Fibroblast of peridontal ligament (primary cell): ENCODE measurements around the gene ZBTB6.

Source experiments
- DNase-seq: peaks from one replicate; pipeline ENCODE4 v3.0.0-alpha.2; 2010; ENCODE audit errors: extremely low read depth

Gene ZBTB6, protein sequence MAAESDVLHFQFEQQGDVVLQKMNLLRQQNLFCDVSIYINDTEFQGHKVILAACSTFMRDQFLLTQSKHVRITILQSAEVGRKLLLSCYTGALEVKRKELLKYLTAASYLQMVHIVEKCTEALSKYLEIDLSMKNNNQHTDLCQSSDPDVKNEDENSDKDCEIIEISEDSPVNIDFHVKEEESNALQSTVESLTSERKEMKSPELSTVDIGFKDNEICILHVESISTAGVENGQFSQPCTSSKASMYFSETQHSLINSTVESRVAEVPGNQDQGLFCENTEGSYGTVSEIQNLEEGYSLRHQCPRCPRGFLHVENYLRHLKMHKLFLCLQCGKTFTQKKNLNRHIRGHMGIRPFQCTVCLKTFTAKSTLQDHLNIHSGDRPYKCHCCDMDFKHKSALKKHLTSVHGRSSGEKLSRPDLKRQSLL

GRCh38 chr9:122912964-122913673 lies at the start of gene ZBTB6:
ZBTB6 (minus strand) TSS chr9:122913323; CDS start chr9:122912072, 1,251 bp downstream.
- DNase-seq, result peak; percentile 85

- no peak for DNase-seq
Observed at GRCh38 chr9:122961139-122961538, 48.0 kb upstream of the ZBTB6 start.

- DNase-seq, result no peak
Observed at GRCh38 chr9:122955961-122956360, 42.8 kb upstream of the ZBTB6 start.

- DNase-seq, result peak; percentile 50
Observed at GRCh38 chr9:122954253-122954691, 41.1 kb upstream of the ZBTB6 start.

DNA sequence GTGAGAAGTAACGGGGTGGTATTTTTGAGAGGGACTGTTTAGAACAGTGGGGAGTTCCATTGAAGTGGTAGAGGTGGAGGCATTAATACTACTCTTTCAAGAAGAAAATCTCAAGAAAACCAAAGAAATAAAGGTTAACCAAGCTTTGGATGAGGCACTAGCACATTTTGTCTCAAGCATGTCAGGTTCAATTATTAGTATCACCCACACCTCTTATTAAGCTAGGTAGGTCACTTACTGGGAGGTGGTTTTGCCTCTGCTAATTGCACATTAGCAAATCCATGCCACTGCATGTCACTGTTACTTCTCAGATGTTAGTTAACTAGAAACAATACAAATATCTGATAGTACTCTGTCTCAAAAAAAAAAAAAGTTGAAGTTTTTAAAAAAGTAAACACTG lies 37.9 kb upstream of the ZBTB6 start:
- DNase-seq, result no peak

DNA sequence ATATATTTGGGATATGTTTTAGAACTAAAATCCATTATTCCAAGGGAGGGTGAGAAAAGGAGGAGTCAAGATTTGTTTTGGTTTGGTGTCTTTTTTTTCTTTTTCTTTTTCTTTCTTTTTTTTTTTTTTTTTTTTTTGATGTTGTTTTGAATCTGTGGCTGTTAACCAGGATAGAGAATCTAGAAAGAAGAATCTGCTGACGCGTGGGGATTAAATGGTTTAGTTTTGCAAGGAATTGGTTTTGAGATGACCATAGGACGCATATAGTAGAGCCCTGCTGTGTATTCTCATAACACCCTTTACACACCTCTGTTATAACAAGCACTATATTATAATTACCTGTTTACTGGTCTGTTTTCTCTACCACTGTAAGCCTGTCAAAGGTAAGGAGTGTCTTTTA lies 37.1 kb upstream of the ZBTB6 start:
- DNase-seq, result no peak

- no peak for DNase-seq
Observed at GRCh38 chr9:122949696-122950095, 36.6 kb upstream of the ZBTB6 start.

GRCh38 chr9:122948313-122948712 lies 35.2 kb upstream of the ZBTB6 start:
- no peak for DNase-seq

DNA sequence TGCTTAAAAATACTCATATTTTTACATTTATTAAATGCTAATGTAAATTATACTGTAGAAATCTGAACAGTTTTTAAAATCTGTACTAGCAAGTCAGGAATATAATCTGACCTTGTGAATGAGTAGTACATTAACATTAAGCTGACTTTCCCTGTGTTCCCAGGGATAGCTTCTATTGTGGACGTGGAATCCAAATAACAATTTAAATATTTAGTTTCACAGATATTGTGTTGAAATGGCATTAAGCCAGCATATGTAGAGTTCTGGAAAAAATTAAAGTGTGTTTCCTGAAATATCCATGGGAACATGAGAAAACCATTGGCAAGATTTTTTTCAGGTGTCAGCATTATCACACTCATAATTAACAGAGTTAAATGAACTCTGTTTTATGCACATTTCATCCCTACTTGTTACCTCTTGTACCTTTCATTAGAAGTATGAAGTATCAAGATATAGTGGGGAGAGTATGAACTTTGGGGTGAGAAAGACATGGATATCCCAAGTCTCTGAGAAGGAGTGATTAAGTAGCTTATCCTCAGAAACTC lies 33.4 kb upstream of the ZBTB6 start:
- no peak for DNase-seq

DNA sequence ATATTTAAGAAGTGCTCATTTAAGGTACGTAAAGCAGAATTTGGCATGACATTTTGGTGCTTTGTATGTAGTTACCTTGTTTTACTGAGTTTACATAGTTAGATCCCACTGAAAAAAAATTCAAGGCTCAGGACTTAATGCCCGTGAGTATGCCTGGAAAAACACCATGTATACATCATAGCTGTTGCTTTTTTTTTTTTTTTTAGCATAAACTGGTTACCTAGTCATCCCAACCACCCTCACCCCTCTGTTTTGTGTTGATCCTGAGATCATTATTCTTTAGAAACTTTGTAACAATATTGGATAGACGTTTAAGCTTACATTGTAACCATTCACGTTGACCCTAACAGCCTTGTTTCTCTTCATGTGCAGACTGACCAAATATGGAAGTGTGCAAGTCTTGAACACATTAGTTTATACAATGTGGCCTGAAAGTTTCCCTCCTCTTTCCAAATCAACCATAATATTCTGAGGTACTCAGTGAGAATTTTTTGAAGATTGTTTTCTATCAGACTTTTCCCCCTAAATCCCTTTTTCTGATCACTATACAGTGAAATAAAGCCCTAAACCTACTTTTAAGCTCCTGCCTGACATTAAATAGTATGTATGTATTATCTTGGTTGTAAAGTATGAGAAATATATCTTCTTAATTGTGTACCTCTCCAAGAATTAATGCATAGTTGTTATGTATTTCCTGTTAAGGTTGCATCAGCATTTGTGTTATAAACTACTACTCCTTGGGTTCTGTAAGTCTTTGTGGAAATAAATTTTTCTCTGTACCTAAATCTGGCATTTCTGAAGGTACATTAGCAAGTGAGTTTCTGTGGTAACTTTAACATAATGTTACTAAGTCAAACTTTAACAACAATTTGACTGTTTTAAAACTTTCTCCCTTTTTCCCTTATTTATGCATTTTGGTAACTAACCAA lies 32.1 kb upstream of the ZBTB6 start:
- DNase-seq, result peak; percentile 42

DNA sequence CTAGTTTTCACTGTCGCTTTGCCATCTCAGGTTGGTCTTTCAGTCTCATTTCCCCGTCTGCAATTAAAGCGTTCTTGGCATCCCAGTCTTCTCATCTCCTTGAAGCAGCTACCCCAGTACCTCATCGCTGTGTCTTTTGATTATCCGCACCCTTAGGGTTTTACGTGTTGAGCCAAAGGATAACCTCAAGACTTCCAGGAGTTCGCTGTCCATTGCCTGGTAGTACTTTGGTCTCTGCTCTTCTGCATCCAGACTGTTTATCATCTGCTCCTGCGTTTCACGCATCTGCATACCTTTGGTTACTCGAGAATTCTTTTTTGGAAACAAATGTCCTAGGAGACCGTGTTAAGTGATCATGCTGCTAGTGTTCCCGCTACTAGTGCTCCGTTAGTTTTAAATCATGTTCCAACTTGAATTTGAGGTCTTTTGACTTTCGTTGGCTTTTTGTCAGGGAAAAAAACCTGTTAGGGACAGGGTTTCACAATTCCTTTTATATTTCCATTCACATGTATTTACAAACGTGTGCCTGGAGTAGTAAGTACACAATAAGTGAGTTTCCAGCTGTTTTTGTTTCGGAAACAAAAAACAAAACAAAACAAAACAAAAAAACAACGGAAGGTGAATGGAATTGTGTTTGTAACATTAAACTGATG lies 28.6 kb upstream of the ZBTB6 start:
- DNase-seq, result peak; percentile 73

DNA sequence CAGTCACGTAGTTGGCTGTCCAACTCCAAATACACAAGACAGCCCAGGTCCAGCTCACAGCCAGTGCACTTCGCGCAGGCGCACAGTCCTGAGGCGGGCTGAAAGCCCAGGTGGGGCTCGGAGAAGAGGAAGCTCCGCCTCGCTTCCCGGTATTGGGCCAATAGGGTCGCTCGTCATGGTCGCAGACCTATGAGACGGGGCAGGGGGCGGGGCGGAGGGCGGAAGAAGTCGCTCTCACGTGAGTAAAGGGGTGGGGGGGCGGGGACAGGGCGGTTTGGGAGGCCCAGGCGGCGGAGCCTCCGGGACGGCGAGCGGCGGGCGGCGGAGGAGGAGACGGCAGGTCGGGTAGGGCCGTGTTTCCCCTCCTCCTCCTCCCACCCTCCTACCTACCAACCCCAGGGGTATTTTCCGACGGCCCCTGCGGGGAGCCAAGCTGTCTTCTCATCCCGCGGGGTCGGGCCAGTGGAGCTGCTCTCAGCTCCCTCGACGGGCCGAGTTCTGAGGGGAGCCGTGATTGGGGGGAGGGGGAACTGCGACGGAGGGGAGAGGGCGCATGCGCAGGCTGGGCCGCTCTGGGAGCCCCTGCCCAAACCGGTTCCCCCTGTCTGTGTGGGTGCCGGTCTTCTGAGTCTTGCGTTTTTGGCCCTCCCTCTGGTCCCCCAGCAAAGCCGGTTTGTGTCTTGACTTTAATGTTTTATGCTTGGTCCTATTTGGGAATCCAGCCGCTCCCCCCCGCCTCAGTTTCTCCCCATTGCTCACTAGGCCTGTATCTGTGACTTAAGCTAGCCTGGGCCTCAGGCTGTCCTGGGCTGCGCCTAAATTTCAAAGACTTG lies 27.8 kb upstream of the ZBTB6 start, which contains the start of gene RABGAP1:
Gene RABGAP1, plus strand, starts transcription at position 272 of the 833 bp plus-strand sequence. CDS start 16,040 bp downstream, outside the sequence.
- DNase-seq, result peak; percentile 96

DNA sequence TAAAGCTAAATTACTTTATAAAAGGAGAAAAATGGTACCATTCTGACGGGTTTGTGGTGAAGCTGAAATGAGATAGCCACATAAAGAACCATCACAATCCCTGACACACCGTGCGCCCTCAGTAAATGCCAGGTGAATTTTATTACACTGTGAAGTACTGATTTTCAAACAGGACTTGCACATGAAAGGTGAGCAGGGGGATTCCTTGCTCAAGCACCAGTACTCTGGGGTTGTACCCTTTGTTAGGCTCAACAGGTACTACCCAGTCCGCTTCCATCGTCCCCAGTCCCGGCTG lies 27.3 kb upstream of the ZBTB6 start:
- DNase-seq, result no peak

DNA sequence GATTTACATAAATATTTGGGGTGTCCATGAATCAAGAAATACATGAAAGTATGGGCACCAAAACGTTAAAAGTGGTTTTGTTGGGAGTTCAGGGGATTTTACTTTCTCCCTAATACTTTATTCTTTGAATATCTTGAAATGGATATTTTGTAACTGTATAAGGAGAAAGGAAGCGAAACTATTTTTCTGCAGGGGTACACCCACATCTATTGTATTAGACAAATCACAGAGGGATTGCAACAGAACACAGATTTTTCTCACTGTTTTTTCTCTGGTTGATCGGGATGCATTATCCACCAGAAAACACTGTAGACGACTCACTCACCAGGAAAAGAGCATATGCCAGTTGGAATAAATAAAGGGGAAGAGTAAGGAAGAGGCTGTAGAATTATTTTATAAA lies 26.5 kb upstream of the ZBTB6 start:
- no peak for DNase-seq

DNA sequence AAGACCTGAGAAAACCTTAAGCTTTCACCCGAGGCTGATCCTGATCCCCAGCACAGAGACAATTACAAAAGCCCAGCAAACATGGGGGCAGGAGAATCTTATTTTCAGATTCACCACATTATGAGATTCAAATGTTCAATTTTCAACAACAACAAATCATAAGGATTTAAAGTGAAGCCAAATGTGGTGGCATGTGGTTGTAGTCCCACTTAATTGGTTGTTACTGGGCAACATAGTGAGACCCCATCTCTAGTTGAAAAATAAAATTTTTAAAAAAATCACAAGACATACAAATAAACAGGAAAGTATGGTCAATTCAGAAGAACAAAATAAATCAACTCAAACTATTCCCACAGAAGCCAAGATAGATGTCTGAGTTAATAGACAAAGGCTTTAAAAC lies 23.8 kb upstream of the ZBTB6 start:
- DNase-seq, result no peak

- no peak for DNase-seq
Observed at GRCh38 chr9:122936464-122936863, 23.3 kb upstream of the ZBTB6 start.

DNA sequence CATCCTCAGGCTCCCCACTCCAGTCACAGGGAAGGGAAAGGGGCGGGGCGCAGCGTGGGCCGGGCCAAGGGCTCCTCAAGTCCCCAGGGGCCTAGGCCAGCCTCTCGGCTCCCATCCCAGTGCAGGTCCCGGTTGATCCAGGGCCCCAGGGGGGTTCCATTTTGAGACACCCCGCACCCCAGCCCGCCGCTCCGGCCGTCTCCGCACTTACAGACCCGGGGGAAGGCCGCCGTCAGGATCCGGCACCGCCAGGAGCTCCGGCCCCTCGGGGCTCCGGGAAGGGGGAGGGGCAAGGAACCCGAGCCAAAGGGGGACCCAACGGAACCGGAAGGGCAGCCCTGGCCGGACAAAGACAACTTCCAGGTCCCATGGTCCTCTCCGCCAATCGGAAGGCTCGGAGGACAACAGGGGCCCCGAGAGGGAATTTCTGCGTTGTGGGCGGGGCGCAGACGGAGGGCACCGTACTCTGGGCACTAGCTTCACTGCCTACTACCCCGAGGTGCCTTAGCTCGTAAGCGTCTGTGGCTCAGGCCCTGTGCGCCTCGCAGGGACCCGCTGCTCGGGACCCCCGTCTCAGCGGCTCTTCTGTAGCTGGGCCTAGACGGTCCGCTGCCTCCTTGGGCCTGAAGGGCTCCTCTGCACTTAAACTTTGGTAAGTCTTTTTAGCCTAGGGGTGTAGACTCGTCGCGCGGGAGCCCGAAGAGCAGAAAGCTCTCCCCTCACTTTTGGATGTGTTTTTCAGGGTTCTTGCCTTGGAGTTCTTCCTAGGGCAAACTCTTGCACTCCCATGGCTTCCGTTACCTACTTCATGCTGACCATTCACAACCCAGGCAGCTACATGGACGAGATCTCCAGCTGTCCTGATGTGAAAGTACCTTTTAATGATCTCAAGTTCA lies 18.4 kb upstream of the ZBTB6 start, which contains the start of gene ZBTB26:
Gene ZBTB26, minus strand, starts transcription at position 287 of the 896 bp plus-strand sequence. CDS start 11,578 bp downstream, outside the sequence.
- peak; percentile 91 for DNase-seq

DNA sequence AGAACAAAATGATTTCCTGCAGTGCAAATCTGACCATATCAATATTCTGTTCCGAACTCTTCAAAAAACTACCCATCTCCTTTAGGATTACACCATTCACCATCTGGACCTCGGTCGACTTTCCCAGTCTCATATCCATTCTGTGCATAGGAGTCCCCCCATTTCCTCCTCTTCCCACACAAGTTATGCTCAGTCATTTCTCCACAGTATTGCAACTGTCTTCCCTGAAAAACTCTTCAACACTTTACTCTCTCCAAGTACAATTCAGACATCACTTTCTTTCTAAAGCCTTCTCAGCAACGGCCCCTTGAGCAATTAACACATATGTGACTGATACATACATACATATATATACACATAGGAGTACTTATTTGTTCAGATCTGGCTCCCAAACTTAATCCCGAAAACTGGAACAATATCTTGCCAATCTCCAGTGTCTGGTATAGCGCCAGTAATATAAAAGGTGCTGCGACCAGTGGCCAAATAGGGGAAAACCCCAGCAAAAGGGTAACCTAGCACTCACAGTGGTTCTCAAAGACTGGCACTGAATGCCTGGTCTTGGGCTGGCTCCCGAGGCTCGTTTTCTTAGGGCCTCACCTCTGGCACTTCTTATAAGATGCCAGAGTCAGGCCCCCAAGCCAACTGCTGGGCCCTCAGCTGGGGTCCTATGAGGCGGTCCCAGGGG lies 17.6 kb upstream of the ZBTB6 start:
- no peak for DNase-seq
